Activated CD8-positive, alpha-beta memory T cell treated with anti-CD3 and anti-CD28 coated beads for 4 hours (primary cell): Measurements from ENCODE around the gene EMID1.
"Not testable (repeated sequence)": the region's sequence is repeated elsewhere in the genome, so short reads cannot be mapped to it uniquely, and the experiment has no call there.

Source experiments
- DNase-seq, 2 donors: peaks; one replicate each; pipeline ENCODE4 v3.0.0-alpha.2; 2020; ENCODE audit warnings: low read depth in 2 of 2

EMID1 gene

DNA sequence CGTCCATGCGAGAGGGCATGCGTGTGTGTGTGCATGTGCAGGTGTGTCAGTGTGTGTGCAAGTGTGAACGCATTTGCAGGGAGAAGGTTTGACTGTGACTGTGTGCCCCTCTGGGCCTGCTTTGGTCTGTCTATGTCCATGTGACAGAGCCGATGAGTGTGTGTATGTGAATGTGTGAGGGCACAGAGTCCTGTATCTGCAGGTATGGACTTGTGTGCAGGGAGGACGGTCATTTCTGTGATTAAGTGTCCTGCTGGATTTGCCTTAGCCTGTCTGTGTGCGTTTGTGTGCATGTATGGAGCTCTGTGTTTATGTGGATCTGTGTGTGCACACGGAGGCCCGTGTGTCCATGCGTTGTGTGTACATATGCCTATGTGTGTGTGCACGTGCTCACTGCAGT lies 5.4 kb downstream of the EMID1 start:
- DNase-seq: no peak

DNA sequence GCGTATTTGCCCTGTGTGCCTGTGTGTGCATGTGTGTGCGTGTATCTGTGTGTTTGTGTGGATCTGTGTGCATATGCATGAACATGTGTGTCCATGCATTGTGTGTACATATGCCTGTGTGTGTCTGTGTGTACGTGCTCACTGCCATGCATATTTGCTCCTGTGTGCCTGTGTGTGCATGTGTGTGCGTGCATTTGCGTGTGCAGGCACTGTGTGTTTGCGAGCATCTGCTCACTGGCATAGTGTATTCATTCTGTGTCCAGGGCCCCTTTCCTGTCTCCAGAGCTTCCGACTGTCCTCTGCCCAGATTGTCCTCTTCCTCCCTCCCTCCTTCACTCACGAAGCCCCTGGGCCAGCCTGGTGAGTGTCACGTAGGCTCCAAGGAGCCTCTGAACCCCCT lies 5.8 kb downstream of the EMID1 start:
- DNase-seq: no peak

DNA sequence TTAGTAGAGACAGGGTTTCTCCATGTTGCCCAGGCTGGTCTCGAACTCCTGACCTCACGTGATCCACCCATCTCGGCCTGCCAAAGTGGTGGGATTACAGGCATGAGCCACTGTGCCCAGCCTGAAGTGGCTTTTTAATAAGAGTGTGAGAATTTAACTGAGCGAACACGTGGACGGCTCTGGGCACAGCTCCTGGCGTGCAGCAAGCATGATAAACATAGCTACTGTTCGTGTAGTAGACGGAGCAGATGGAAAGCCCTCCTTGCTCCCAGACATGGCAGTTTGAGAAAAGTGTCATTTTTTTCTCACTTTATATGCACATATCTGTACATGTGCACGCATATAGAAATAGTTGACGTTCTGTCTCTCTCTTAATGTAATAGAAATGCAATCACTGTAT lies 7.0 kb downstream of the EMID1 start:
- no peak for DNase-seq

DNA sequence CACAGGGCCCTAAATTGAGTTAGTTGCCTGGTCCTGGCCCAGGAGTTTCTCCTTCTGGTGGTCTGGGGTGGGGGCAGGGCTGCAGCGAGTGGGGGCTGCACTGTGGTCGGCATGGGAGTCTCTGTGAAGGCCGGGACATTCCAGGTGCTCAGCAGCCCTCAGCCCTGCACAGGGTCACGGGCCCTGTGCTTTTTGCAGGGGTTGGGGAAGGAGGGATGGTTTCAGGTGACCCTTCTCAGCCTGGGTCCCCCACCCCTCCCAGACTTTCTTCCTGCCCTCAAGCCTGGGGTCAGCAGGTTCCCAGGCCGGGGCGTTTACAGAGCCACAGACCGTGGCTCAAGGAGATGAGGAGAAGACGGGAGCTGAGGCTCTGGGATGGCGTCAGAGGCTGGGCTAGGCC lies 7.8 kb downstream of the EMID1 start:
- DNase-seq: no peak

DNA sequence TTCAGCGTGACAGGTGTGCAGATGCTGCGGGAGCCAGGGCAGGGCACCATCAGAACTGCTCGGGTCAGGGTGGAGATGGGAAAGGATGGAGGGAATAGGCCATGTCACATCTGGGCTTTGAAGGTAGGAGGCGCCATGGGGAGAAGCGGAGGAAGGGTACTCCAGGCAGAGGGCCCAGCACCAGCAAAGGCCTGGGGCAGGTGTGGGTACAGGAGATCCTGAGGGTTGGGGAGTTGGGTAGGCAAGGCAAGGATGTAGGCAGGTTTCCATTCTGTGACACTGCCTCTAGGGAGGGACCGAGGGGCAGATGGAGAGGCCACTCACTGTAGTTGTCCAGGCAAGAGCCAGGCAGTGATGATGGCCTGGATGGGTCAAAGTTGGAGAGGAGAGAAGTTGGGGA lies 8.5 kb downstream of the EMID1 start:
- DNase-seq: no peak

DNA sequence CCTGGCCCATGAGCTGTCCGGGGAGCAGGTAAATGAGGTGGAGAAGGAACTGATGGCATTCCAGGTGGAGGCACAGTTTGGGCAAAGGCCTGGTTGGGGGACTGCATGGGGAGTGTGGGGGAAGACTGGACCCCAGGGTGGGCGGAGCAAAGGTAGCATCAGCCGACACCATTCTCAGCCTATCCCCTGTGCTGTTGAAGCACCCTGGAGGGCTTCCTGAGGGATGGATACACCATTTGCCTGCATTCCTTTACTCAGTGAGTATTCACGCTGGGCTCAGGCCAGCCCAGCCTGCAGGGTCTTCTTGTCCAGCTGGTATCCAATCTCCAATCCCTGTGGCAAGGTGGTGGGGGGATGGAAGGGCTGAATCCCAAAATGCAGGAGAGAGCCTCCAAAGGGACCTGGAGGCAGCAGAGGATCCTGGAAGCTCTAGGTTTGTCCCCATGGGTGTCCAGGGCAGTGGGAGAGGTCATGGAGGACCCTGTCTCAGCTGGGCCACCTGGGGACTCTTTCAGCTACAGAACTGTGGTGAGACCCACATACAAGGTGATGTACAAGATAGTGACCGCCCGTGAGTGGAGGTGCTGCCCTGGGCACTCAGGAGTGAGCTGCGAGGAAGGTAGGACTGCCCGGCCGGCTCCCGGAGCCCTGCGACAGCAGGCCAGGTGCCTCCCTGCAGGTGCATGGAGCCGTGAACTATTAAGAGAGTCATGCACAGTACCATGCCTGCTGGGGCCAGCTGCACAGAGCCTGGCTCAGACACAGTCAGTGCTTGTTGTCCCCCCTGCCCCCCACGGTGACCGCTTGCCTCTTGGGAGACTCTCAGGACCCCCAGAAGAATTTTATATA lies 9.5 kb downstream of the EMID1 start:
- no peak for DNase-seq

DNA sequence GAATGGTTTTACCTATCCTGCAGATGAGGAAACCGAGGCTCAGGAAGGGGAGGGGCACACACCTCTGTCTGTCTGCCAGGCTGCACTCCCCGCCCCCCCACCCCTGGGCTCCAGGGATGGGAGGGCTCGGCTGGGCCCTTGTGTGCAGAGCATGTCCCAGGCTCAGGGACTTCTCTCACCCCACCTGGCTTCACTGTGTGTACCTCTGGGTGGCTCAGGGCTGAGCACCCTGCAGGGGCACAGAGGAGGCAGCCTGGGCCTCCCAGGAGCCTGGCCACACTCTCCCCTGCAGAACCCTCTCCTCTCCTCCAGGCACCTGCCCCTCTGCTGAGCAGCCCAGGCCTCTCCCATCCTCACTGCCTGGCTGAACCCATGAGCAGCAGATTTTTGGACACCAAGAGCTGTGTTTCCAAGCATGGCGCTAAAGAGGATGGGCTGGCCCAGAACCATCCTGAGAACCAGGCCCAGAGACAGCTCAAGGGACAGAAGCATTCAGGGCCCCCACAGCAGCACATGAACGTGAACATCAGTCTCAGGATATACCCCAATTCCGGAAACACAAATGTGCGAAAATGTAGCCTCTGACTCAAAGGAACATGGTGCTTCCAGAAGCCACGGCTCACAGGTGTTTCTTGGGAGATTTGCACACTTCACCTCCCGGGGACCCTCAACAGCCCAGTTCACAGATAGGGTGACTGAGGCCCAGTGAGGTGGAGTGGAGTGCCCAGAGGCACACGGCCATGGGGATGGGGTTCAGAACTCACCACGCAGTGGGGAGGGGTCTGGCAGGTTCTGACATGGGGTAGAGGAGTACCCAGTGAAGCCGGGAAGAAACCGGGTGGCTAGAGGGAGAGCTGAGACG lies 10.5 kb downstream of the EMID1 start:
- DNase-seq: no peak

DNA sequence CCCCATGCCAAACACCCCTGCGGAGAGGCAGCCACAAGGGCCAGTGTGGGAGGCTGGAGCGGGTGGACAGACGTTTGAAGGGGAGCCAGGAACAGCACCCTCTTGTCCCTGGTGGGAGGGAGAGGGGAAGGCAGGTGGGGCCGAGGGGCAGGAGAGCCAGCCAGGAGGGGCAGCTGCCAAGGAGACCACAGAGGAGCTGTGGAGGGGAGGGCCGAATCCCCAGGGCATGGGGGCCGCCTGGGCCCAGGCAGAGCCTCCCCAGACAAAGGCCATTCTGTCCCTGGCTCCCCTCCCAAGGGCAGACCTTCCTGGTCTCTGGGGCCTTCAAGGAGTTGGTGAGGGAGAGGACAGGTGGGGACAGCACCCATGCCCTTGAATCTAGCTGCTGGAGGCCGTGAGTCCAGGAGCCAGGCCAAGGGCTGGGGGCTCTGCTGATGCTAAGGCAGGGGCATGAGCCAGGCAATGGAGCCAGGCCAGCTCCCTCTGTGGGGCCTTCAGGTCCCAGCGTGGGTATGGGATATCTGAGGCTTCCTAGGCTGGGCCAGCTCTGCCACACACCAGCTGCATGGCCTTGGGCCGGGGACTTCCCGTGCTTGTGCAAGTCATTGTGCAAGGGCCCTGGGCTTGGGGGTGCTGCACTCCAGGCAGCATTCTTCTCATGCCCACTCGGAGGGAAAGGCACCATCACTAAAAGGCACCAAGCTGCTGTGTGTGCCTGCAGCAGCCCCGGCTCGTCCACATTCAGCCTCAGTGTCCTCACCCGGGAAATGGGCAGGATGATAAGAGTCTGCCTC lies 11.4 kb downstream of the EMID1 start:
- no peak for DNase-seq

DNA sequence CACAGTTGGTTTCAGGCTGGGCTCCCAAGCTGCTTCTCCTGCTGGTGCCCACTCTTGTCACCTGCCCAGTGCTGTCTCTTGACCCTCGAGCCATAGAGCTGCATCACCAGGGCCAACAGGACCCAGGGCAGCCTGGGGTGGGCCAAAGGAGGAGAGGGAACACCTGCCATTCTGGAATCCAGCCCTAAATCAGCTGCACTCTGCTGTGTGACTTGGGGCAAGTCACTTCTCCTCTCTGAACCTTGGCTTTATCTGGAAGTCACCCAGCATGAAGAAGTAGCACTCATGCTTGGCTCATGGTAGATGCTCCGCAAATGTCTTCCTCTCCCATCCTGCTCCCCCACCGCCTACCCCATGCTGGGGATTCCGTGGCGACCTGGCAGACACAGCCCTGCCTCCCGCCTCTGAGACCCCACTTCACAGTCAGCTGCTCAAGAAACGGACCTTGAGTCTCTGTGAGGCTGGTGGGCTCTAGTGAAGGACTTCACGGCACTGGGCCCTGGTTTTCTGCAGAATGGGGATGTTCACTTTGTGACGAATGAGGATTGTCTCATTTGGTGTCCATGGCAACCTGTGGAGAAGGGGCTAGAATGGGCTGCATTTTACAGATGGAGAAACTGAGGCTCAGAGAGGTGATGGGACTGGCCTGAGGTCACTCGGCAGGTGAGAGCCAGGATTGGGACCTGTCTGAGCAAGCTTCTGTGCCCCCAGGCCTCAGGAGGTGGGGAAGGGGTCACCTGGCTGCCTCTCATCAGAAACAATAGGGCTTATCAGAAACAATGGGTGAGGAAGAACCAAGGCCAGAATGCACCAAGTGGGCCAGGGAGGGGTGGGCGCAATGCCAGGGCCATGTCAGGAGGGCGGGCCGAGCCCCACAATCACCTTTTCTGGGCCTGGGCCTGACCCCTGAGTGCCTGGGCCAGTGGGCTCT lies 12.4 kb downstream of the EMID1 start:
- DNase-seq: no peak

DNA sequence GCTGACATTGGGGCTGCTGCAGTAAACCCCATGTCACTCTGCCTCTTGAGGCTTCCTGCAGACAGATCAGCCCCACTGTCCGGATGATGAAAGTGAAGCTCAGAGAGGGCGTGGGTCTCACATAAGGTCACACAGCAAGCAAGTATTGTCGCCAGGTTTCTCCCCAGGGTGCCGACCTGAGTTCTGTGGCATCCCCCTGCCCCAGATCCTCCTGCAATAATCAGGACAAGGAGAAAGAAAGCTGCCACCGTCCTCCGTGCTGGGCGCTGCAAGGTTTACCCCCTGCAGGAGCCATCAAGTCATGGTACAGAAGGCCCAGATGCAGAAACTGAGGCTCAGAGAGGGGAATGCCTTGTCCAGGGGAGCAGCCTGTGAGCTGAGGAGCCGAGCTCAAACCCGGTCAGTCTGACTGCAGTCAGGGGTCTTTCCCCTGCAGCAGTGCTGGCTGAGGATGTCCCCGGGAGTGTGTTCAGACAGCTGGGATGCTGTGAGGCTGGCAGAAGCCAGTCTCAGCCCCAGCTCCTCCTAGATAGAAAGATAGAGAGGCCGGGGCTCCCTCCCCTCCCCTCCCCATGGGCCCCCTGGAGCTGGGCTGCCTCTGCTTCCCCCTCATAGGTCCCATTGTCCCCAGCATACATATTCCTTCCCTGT lies 13.2 kb downstream of the EMID1 start:
- no peak for DNase-seq

DNA sequence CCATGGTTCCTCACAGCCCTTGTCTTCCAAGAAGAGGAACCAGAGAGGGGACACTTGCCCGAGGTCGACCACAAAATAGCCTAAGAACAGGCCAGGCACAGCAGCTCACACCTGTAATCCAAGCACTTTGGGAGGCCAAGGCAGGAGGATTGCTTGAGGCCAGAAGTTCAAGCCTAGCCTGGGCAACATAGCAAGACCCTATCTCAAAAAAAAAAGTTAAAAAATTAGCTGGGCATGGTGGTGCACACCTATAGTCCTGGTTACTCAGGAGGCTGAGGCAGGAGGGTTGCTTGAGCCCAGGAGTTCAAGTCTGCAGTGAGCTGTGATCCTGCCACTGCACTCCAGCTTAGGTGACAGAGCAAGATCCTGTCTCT lies 13.7 kb downstream of the EMID1 start:
- DNase-seq: not testable (repeated sequence)

DNA sequence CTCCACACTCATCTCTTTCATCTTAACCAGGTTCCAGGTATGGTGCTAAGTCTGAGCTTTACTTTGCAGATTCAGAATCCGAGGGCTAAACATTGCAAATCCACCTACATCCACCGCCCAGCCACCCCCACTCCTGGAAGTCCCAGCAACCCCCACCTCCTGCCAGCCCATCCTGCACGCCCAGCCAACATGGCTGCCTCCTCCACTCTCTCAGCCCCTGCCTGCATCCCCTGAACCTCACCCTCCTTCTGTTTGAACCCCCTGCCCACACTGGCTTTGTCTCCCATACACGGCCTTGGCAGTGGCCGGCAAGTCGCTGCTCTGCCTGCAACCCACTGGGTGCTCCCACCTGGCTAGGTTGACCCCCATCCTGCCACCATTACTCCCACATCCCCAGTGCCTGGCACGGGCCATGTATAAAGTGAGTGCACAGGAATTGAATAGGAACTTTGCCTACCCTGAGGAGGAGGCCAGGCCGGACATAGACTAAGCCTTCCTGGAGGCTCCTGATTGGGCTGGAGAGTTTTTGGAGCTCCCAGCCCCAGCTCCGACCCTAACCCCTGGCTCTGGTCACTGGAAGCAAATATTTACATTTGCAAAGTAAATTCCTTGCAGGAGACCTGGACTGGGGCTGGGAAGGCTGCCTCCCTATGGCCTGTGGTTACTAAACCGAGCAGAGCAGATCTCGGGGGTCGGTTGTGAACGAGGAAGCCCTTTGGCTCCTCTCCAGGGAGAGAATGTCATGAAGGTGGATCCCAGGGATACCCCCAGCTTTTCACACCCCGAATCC lies 14.4 kb downstream of the EMID1 start:
- DNase-seq: no peak

DNA sequence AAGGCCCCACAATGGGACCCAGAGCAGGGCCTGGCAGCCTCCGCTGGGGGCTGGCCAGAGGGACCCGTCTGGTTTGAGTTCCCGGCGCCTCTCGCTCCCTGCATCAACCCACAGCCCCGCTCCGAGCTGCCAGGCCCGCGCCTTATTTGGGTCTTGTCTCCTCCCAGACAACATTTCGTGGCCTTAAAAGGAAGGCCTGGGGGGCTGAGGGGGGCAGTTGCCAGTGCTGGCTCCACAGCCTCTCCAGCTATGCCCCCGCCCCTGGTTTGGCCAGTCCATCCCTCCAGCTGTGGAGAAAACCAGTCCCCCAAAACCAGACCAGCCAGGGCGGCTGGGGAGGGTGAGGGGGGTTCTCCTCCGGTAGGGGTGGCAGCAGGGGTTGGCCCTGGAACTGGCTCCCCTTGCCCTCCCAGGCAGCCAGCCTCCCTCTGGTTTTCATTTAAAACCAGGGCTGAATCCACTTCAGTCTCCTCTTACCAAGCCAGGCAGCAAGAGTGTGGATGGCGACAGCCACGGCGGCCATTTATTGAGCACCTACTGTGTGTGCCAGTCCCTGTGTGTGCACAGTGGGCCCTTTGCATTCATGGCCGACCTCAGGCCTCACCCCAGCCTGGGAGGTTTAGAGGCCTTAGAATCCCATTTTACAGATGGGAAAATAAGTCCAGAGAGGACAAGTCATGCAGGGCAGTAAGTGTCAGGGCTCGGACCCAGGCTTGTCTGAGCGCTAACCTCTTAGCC lies 18.6 kb downstream of the EMID1 start:
- no peak for DNase-seq

DNA sequence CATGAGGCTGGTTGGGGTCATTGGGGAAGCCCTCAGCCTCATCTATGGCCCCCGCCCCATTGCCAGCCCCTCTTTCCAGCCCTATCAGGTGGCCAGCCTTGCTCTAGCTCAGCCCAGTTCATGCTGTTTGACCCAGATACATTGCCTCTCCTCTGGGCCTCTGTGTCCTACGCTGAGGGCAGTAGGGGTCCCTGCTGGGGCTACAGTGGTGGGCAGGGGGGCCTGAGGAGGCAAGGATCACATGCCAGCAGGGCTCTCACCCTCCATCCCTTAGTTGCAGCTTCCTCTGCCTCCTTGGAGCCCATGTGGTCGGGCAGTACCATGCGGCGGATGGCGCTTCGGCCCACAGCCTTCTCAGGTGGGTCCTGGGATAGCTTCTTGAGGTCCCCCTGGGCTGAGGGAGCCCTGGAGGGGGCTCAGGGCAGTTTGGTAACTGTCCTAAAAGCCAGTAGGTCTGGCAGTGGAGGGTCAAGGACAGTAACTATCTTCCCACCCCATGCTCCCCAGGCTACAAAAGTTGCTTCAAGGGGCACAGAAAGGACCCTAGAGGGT lies 19.2 kb downstream of the EMID1 start:
- no peak for DNase-seq

DNA sequence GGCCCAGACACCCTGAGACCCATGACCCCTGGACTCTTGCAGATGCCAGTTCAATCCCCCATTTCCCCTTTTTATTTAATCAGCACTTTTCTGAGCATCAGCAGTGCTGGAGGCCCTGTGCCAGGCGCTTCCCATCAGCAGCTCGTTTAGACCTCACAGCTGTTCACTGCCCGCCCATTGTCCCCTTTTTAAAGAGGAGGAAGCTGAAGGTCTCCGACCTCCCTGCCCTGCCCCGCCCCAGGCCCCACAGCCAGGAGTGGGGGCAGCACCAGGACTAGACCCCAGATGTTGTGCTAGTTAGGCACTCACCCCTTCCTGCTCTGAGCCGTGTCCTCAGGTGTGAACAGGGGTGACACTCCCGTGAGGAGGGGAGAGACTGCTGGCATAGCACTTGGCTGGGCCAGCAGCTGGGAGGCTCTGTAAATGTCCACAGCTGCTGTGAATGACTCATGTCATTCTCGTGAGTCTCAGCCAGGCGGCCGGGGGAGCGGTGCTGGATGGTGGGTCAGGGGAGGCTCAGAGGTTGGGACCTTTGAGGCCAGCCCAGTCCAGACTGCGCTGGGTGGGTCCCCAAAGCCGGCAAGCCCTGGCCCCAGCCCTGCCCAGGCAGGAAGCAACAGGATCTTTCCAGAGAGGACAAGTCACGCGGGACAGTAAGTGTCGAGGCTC lies 19.9 kb downstream of the EMID1 start:
- DNase-seq: no peak

DNA sequence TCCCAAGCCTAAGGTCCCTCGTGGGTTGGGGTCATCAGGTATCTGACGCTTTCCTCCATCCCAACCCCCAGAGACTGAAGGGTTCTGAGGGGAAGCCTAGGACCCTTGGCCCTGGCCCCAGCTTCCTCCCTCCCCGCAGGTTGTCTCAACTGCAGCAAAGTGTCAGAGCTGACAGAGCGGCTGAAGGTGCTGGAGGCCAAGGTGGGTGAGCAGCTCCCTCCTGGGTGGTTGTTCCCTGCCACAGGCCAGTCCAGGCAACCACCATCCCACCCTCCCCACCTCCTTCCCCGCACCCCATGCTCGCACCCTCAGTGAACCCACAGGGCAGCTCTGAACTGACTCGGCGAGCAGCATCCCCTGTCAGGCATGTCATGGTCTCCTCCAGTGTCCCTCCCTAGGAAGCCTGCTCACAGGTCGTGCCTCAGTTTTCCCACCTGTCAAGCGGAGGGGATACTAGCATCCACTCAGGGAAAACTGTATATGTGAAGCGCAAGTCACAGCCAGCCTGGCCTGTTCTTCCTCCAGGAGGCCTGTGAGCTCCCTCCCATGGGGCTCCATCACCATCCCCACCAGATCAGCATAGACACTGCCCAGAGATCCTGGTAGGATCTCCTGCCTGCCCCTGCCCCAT lies 20.8 kb downstream of the EMID1 start:
- DNase-seq: no peak

DNA sequence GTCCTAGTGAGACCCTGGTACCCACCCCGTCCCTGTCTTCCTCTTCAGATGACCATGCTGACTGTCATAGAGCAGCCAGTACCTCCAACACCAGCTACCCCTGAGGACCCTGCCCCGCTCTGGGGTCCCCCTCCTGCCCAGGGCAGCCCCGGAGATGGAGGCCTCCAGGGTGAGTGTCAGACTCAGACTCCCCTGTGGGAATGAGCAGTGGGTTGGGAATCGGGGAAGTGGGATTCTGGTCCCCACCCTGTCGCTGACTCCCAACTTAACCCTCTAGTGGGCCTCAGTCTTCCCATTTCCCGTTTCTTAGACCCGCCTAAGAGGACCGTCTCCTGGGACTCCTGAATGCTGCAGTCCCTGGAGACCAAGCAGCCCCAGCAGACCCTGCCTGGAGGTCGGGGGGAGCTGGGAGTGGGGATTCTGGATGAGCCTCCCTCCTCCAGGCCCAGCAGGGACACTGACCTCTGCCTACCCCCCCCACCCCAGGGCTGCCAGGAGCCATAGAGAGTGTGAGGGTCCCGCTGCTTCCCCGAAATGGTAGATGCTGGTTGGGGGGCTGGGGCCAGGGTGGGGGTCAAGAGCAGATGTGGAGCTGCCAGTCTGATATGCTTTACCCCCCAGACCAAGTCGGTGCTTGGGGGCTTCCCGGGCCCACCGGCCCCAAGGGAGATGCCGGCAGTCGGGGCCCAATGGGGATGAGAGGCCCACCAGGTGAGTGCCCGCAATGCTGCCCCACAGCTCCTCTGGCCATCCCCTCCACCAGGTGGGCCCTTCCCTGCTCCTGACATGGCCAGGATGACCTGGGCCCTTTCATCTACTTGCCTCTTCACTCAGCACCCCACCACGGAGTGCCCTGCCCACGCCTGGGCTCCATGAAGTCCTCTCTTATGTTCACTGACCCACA lies 25.5 kb downstream of the EMID1 start:
- no peak for DNase-seq
